Measurements from ENCODE around the gene TPBGL.
A peak's percentile ranks its signal among the peaks of the same experiment; 100 is the strongest.

Gene TPBGL

GRCh38 chr11:75214843-75215242, 25.7 kb upstream of the TPBGL start:
- H3K4me1 ChIP-seq (ENCODE audit: insufficient read depth, low read length), result no peaks in the 10 kb centered on the region
- no peaks in the 10 kb centered on the region for H3K36me3 ChIP-seq (ENCODE audit: insufficient read depth, low read depth, low read length)
- no peak overlapping the region for H3K27ac ChIP-seq (ENCODE audit: low read length)
- peaks cover 57% of the 10 kb centered on the region for H3K27me3 ChIP-seq (ENCODE audit: insufficient read depth, low read length)
- no peak overlapping the region for H3K9ac ChIP-seq (ENCODE audit: low read depth, low read length)
- H3K9me3 ChIP-seq (ENCODE audit: insufficient read depth, low read depth, low read length), result no peaks in the 10 kb centered on the region
- no peak overlapping the region for H3K4me3 ChIP-seq (ENCODE audit: low read length)

- Histone ChIP-seq H3K36me3 (ENCODE audit: insufficient read depth, low read depth, low read length) (no peaks in the 10 kb centered on the region), H3K4me3 (ENCODE audit: low read length) (no peak overlapping the region), H3K9ac (ENCODE audit: low read depth, low read length) (no peak overlapping the region), H3K9me3 (ENCODE audit: insufficient read depth, low read depth, low read length) (no peaks in the 10 kb centered on the region), H3K4me1 (ENCODE audit: insufficient read depth, low read length) (no peaks in the 10 kb centered on the region), H3K27me3 (ENCODE audit: insufficient read depth, low read length) (peaks cover 48% of the 10 kb centered on the region), H3K27ac (ENCODE audit: low read length) (no peak overlapping the region)
Observed at GRCh38 chr11:75219869-75220268, 20.7 kb upstream of the TPBGL start.

GRCh38 chr11:75223954-75224643, 16.5 kb upstream of the TPBGL start:
- H3K27ac ChIP-seq (ENCODE audit: low read length), result no peak overlapping the region
- H3K4me1 ChIP-seq (ENCODE audit: insufficient read depth, low read length), result no peaks in the 10 kb centered on the region
- peaks cover 5% of the 10 kb centered on the region; the same call in 1 of the 2 replicates for H3K27me3 ChIP-seq (ENCODE audit: insufficient read depth, low read length)
- H3K4me3 ChIP-seq (ENCODE audit: low read length), result no peak overlapping the region
- no peak overlapping the region for H3K9ac ChIP-seq (ENCODE audit: low read depth, low read length)
- H3K36me3 ChIP-seq (ENCODE audit: insufficient read depth, low read depth, low read length), result no peaks in the 10 kb centered on the region
- H3K9me3 ChIP-seq (ENCODE audit: insufficient read depth, low read depth, low read length), result no peaks in the 10 kb centered on the region

DNA sequence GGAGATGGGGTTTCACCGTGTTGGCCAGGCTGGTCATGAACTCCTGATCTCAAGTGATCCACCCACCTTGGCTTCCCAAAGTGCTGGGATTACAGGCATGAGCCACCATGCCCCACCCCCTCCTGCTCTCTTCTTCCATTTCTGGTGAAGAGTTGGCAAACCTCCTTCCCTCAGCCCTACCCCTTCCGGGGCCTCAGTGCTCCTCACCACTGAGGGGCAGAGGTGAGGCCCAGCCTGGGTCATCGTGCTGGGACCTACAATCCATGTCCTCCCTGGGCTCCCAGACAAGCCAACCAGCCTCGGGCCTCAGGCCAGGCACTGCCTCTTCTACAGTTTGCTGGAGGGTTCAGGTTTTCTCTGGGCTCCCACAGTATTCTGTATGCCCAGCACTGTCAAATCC, 14.8 kb upstream of the TPBGL start:
- Histone ChIP-seq H3K36me3 (ENCODE audit: insufficient read depth, low read depth, low read length) (no peaks in the 10 kb centered on the region), H3K4me1 (ENCODE audit: insufficient read depth, low read length) (no peaks in the 10 kb centered on the region), H3K9me3 (ENCODE audit: insufficient read depth, low read depth, low read length) (no peaks in the 10 kb centered on the region), H3K27ac (ENCODE audit: low read length) (no peak overlapping the region), H3K9ac (ENCODE audit: low read depth, low read length) (no peak overlapping the region), H3K27me3 (ENCODE audit: insufficient read depth, low read length) (no peaks in the 10 kb centered on the region), H3K4me3 (ENCODE audit: low read length) (no peak overlapping the region)

- no peak overlapping the region for H3K4me3 ChIP-seq (ENCODE audit: low read length)
- no peaks in the 10 kb centered on the region for H3K4me1 ChIP-seq (ENCODE audit: insufficient read depth, low read length)
- H3K9me3 ChIP-seq (ENCODE audit: insufficient read depth, low read depth, low read length), result no peaks in the 10 kb centered on the region
- no peaks in the 10 kb centered on the region for H3K27me3 ChIP-seq (ENCODE audit: insufficient read depth, low read length)
- H3K27ac ChIP-seq (ENCODE audit: low read length), result no peak overlapping the region
- H3K9ac ChIP-seq (ENCODE audit: low read depth, low read length), result no peak overlapping the region
- H3K36me3 ChIP-seq (ENCODE audit: insufficient read depth, low read depth, low read length), result no peaks in the 10 kb centered on the region
Observed at GRCh38 chr11:75229466-75229865, 11.1 kb upstream of the TPBGL start.

DNA sequence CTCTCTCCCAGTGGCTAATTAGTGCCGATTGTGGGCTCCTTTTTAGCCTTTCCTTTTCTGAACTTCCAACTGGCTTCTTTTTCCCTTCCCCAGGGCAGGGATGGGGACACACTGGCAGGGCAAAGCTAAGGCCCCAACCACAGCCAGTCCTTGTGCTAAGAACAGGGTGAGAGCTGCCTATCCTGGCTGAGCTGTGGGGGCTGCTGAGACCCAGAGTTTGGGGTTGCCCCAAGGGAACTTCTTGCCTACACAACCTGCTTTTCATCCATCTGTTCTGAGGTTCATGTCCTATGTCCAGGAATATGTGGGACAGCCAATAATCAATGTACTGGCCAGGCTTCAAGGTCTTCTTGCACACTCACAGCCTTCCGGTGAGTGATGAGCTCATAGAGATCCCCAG, 10.0 kb upstream of the TPBGL start:
- H3K4me1 ChIP-seq (ENCODE audit: insufficient read depth, low read length), result no peaks in the 10 kb centered on the region
- H3K4me3 ChIP-seq (ENCODE audit: low read length), result no peak overlapping the region
- no peaks in the 10 kb centered on the region for H3K9me3 ChIP-seq (ENCODE audit: insufficient read depth, low read depth, low read length)
- H3K27me3 ChIP-seq (ENCODE audit: insufficient read depth, low read length), result no peaks in the 10 kb centered on the region
- H3K9ac ChIP-seq (ENCODE audit: low read depth, low read length), result no peak overlapping the region
- no peak overlapping the region for H3K27ac ChIP-seq (ENCODE audit: low read length)
- no peaks in the 10 kb centered on the region for H3K36me3 ChIP-seq (ENCODE audit: insufficient read depth, low read depth, low read length)

GRCh38 chr11:75233754-75234172, 6.8 kb upstream of the TPBGL start:
- no peak overlapping the region for H3K4me3 ChIP-seq (ENCODE audit: low read length)
- peaks cover 15% of the 10 kb centered on the region for H3K27me3 ChIP-seq (ENCODE audit: insufficient read depth, low read length)
- no peak overlapping the region for H3K27ac ChIP-seq (ENCODE audit: low read length)
- peaks cover 7% of the 10 kb centered on the region; the same call in 1 of the 2 replicates for H3K4me1 ChIP-seq (ENCODE audit: insufficient read depth, low read length)
- H3K9ac ChIP-seq (ENCODE audit: low read depth, low read length), result no peak overlapping the region
- H3K36me3 ChIP-seq (ENCODE audit: insufficient read depth, low read depth, low read length), result no peaks in the 10 kb centered on the region
- H3K9me3 ChIP-seq (ENCODE audit: insufficient read depth, low read depth, low read length), result no peaks in the 10 kb centered on the region

DNA sequence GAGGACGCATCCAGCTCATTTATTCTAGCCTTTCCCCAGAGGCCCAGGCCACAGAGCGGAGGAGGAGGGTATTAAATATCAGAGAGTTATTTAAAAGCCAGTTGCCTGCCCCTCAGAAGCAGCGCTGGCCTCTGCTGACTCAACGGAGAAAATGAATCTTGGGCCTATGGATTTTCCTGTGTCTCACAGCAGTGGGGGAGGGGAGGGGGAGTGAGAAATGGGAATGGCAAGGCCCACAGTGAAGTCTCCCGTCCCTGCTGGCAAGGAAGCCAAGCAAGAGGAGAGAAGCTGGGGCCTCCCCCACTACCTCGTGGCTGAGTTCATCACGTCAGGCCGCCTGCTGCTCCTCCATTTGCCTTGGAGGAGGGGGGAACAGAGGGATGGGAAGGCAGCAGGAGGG, 4.5 kb upstream of the TPBGL start:
- Histone ChIP-seq H3K4me3 (ENCODE audit: low read length) (no peak overlapping the region), H3K9me3 (ENCODE audit: insufficient read depth, low read depth, low read length) (no peaks in the 10 kb centered on the region), H3K4me1 (ENCODE audit: insufficient read depth, low read length) (peaks cover 13% of the 10 kb centered on the region; the same call in 1 of the 2 replicates), H3K36me3 (ENCODE audit: insufficient read depth, low read depth, low read length) (no peaks in the 10 kb centered on the region), H3K9ac (ENCODE audit: low read depth, low read length) (no peak overlapping the region), H3K27me3 (ENCODE audit: insufficient read depth, low read length) (peaks cover 38% of the 10 kb centered on the region), H3K27ac (ENCODE audit: low read length) (no peak overlapping the region)

- peaks cover 13% of the 10 kb centered on the region; the same call in 1 of the 2 replicates for H3K4me1 ChIP-seq (ENCODE audit: insufficient read depth, low read length)
- H3K9me3 ChIP-seq (ENCODE audit: insufficient read depth, low read depth, low read length), result no peaks in the 10 kb centered on the region
- H3K4me3 ChIP-seq (ENCODE audit: low read length), result no peak overlapping the region
- H3K9ac ChIP-seq (ENCODE audit: low read depth, low read length), result no peak overlapping the region
- no peaks in the 10 kb centered on the region for H3K36me3 ChIP-seq (ENCODE audit: insufficient read depth, low read depth, low read length)
- no peak overlapping the region for H3K27ac ChIP-seq (ENCODE audit: low read length)
- peaks cover 47% of the 10 kb centered on the region for H3K27me3 ChIP-seq (ENCODE audit: insufficient read depth, low read length)
Observed at GRCh38 chr11:75237050-75237449, 3.5 kb upstream of the TPBGL start.

DNA sequence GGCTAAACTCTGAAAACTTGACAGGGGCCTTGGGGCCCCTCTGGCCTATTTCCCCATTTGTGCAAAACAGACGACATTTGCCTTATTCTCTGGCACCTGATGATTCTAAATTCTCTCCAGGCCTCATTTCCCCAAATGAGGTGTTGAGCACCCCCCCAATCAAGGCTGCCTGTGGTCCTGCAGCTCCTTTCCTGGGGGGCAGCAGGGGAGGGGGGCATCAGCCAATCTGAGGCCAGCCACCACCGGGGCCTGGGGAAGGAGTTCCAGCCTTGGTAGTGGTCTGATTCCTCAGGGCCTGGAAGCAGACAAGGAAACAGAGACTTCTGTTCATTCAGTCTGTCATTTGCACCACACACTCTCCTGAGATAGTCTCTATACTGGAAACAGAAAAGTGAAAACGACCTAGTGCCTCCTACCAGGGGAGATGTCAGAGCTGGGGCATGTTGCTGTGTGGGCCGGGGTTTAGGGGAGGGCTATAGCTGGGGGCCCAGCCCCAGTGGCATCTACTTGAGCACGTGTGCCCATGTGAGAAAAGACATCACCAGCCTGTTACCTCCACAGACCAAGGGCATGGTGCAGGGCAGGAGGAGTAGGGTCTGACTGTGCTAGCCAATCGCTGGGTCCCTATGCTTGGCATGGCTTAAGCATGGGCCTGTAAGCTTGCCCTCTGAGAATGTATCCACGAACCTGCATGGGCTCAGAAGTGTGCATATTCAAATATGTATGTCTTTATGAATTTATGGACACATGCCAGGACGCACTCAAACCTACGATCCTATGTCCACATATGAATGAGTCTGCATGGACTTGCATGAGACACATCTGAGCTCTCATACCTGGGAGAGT, 1.8 kb upstream of the TPBGL start:
- Histone ChIP-seq H3K4me1 (ENCODE audit: insufficient read depth, low read length) (peaks cover 13% of the 10 kb centered on the region; the same call in 1 of the 2 replicates), H3K27me3 (ENCODE audit: insufficient read depth, low read length) (peaks cover 65% of the 10 kb centered on the region), H3K9ac (ENCODE audit: low read depth, low read length) (no peak overlapping the region), H3K36me3 (ENCODE audit: insufficient read depth, low read depth, low read length) (no peaks in the 10 kb centered on the region), H3K4me3 (ENCODE audit: low read length) (no peak overlapping the region), H3K27ac (ENCODE audit: low read length) (no peak overlapping the region), H3K9me3 (ENCODE audit: insufficient read depth, low read depth, low read length) (no peaks in the 10 kb centered on the region)

DNA sequence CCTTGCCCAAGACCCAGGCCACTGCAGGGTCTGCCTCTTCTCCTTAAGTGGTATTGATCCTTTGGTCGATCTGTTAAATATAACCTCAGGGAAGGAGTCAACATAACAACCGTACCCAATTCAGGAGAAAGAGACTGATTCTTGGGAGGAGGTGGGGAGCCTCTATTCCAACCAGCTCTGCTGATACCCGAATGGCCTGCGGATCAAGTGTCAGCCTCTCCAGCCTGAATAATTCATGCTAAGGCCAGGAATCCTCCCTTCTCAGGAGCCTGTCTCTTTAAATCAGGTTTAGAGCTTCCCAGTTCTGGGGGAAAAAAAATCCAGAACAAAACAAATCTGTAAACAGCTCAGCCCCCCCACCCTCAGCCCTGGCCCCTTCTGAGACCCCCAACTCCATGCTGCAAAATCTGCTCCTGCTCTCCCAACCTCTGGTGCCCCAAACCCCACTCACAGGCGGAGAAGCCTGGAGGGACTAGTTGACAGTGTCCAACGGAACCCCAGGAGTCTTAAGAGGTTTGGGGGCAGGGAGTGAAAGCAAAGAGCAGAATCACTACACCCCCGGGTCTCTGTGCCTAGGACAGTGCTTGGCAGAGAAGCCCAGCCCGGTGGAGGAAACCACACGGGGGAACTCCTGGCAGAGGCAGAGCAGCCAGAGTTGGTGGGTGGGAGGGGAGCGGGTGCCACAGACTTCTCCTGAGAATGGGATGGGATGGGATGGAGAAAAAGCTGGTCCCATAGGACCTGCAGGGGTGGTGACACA, 863 bp upstream of the TPBGL start:
- no peak overlapping the region for H3K27ac ChIP-seq (ENCODE audit: low read length)
- no peak overlapping the region for H3K9ac ChIP-seq (ENCODE audit: low read depth, low read length)
- peaks cover 74% of the 10 kb centered on the region for H3K27me3 ChIP-seq (ENCODE audit: insufficient read depth, low read length)
- H3K4me1 ChIP-seq (ENCODE audit: insufficient read depth, low read length), result peaks cover 13% of the 10 kb centered on the region; the same call in 1 of the 2 replicates
- H3K36me3 ChIP-seq (ENCODE audit: insufficient read depth, low read depth, low read length), result no peaks in the 10 kb centered on the region
- peak overlapping the region; percentile 52; the same call in 1 of the 2 replicates for H3K4me3 ChIP-seq (ENCODE audit: low read length)
- no peaks in the 10 kb centered on the region for H3K9me3 ChIP-seq (ENCODE audit: insufficient read depth, low read depth, low read length)
